Measurements from ENCODE around the gene ZC3H12C.
"Not testable (repeated sequence)": the region's sequence is repeated elsewhere in the genome, so short reads cannot be mapped to it uniquely, and the experiment has no call there.

The ZC3H12C gene

GRCh38 chr11:110053848-110054414 is 39.3 kb upstream of the ZC3H12C start:
- ChIA-PET CTCF (no interaction called here), POLR2A (no interaction called here)
- TF ChIP-seq CTCF (IDR thresholded peaks at IDR 0.05; ENCODE audit: insufficient read depth, low read length, missing control alignments) = no peak
- DNase-seq (ENCODE audit: low read depth, low spot score) = no peak
- no peak overlapping the region for H3K4me3 ChIP-seq (ENCODE audit: low read depth, low read length)

GRCh38 chr11:110056956-110057355 is 36.2 kb upstream of the ZC3H12C start:
- ChIA-PET POLR2A (no interaction called here), CTCF (no interaction called here)
- no peak overlapping the region for H3K4me3 ChIP-seq (ENCODE audit: low read depth, low read length)
- TF ChIP-seq CTCF (IDR thresholded peaks at IDR 0.05; ENCODE audit: insufficient read depth, low read length, missing control alignments) = no peak
- DNase-seq (ENCODE audit: low read depth, low spot score) = no peak

GRCh38 chr11:110059706-110060463 is 33.3 kb upstream of the ZC3H12C start:
- no peak for TF ChIP-seq CTCF (IDR thresholded peaks at IDR 0.05; ENCODE audit: insufficient read depth, low read length, missing control alignments)
- POLR2A ChIA-PET = no interaction called here
- no peak for DNase-seq (ENCODE audit: low read depth, low spot score)
- no peak overlapping the region for H3K4me3 ChIP-seq (ENCODE audit: low read depth, low read length)
- CTCF ChIA-PET = no interaction called here

- DNase-seq (ENCODE audit: low read depth, low spot score) = no peak
- H3K4me3 ChIP-seq (ENCODE audit: low read depth, low read length) = no peak overlapping the region
- POLR2A ChIA-PET = no interaction called here
- CTCF ChIA-PET = no interaction called here
- no peak for TF ChIP-seq CTCF (IDR thresholded peaks at IDR 0.05; ENCODE audit: insufficient read depth, low read length, missing control alignments)
Measured at GRCh38 chr11:110061296-110061695, 31.9 kb upstream of the ZC3H12C start.

- POLR2A ChIA-PET = no interaction called here
- TF ChIP-seq CTCF (IDR thresholded peaks at IDR 0.05; ENCODE audit: insufficient read depth, low read length, missing control alignments) = no peak
- no peak overlapping the region for H3K4me3 ChIP-seq (ENCODE audit: low read depth, low read length)
- no peak for DNase-seq (ENCODE audit: low read depth, low spot score)
- CTCF ChIA-PET = interaction anchor here (1.3 kb wide), 1 partner anchor 11 kb away, joined by 3 read pairs; no protein-coding TSS in a partner anchor
Measured at GRCh38 chr11:110062247-110062646, 30.9 kb upstream of the ZC3H12C start.

- no peak for DNase-seq (ENCODE audit: low read depth, low spot score)
- TF ChIP-seq CTCF (IDR thresholded peaks at IDR 0.05; ENCODE audit: insufficient read depth, low read length, missing control alignments) = no peak
- H3K4me3 ChIP-seq (ENCODE audit: low read depth, low read length) = no peak overlapping the region
- POLR2A ChIA-PET = no interaction called here
- CTCF ChIA-PET = interaction anchor here (1.7 kb wide), 1 partner anchor 18 kb away, joined by 4 read pairs; no protein-coding TSS in a partner anchor
Measured at GRCh38 chr11:110065189-110065588, 28.0 kb upstream of the ZC3H12C start.

GRCh38 chr11:110068001-110068400 is 25.2 kb upstream of the ZC3H12C start:
- CTCF ChIA-PET; POLR2A ChIA-PET; H3K4me3 ChIP-seq (ENCODE audit: low read depth, low read length); DNase-seq (ENCODE audit: low read depth, low spot score): not testable (repeated sequence)
